GM12878 (cell line): ENCODE measurements around the gene ZNF420. TPM values are rescaled to one million over a fixed set of nuclear protein-coding genes. Genes with fewer than 3 reads are reported as not detected.

Source experiments
- ATAC-seq: fragments of 200-7000 bp; cut with Tn5 transposase; 3 replicates; pipeline ENCODE4 v1.9.1; 2020; ENCODE audit warnings: mild to moderate bottlenecking, moderate library complexity
- BruUV-seq: library from RNA; stranded (reverse); fragments of 400-500 nt; replicated peaks from 2 replicates; lab custom pipeline; 2021; lab: Mats Ljungman, UMichigan
- CTCF ChIA-PET: fragments of 300-600 bp; sonication (Branson Sonifier 250); formaldehyde crosslinking; extraction: SDS; loops from one replicate; lab custom pipeline; 2021; ENCODE audit warnings: inconsistent platforms; lab: Yijun Ruan, JAX
- POLR2A ChIA-PET: fragments of 350-600 bp; formaldehyde crosslinking; extraction: SDS; loops from one replicate; lab custom pipeline; 2021; ENCODE audit warnings: inconsistent platforms; lab: Charles Lee
- RAD21 ChIA-PET: fragments of 300-600 bp; sonication (Branson Sonifier 250); formaldehyde crosslinking; loops from one replicate; lab custom pipeline; 2023; ENCODE audit warnings: antibody characterized with exemption; ENCODE audit not compliant: unreplicated experiment; lab: Charles Lee
- SMC1A ChIA-PET: fragments of 300-600 bp; sonication (Branson Sonifier 250); formaldehyde crosslinking; loops from one replicate; lab custom pipeline; 2023; ENCODE audit not compliant: unreplicated experiment, uncharacterized antibody; lab: Charles Lee
- DNase-seq: peaks from one replicate; pipeline ENCODE4 v3.0.0-alpha.2; 2011; ENCODE audit warnings: low read depth, low spot score
- FAIRE-seq: peaks from 3 replicates; lab custom pipeline; 2011; peaks lifted over from hg19 to GRCh38; lab: Jason Lieb, UNC
- H2AFZ ChIP-seq: 2 replicates; pipeline ENCODE4 v1.6.0; 2011; ENCODE audit warnings: low read depth, low read length, control low read depth; ENCODE audit not compliant: control insufficient read depth
- H3K27ac ChIP-seq: 2 replicates; pipeline ENCODE4 v1.5.1; 2011; ENCODE audit warnings: control low read depth; ENCODE audit not compliant: control insufficient read depth, insufficient read depth
- H3K27me3 ChIP-seq, 2 experiments: replicated peaks in 1 of 2; 2 replicates each; pipeline versions ENCODE4 v1.6.0 to v1.6.1; 2011; ENCODE audit warnings: low read length in 1 of 2; ENCODE audit not compliant: control insufficient read depth in 2 of 2, insufficient read depth in 2 of 2
- H3K36me3 ChIP-seq, 2 experiments: 2 replicates each; pipeline ENCODE4 v1.5.1; 2011; ENCODE audit warnings: low read length in 1 of 2; ENCODE audit not compliant: control insufficient read depth in 2 of 2, insufficient read depth in 2 of 2
- H3K4me1 ChIP-seq: 2 replicates; pipeline ENCODE4 v1.6.1; 2011; ENCODE audit warnings: mild to moderate bottlenecking, low read length, moderate library complexity, mixed read lengths; ENCODE audit not compliant: control insufficient read depth, insufficient read depth
- H3K4me2 ChIP-seq: 2 replicates; pipeline ENCODE4 v1.6.0; 2011; ENCODE audit warnings: control low read depth; ENCODE audit not compliant: control insufficient read depth, insufficient read depth
- H3K4me3 ChIP-seq: fragments of 200-600 bp; sonication (generic); 2 replicates; pipeline ENCODE4 v1.5.1; 2016
- H3K79me2 ChIP-seq: 2 replicates; pipeline ENCODE4 v1.6.0; 2011; ENCODE audit warnings: low read length; ENCODE audit not compliant: control insufficient read depth, insufficient read depth
- H3K9ac ChIP-seq: 2 replicates; pipeline ENCODE4 v1.8.0; 2011; ENCODE audit warnings: low read length, control low read depth, mixed read lengths; ENCODE audit not compliant: control insufficient read depth, insufficient read depth
- H3K9me3 ChIP-seq: replicated peaks from 3 replicates; pipeline ENCODE4 v1.5.1; 2011; ENCODE audit warnings: mild to moderate bottlenecking, low read length; ENCODE audit not compliant: control insufficient read depth, insufficient read depth
- H4K20me1 ChIP-seq: 2 replicates; pipeline ENCODE4 v1.6.0; 2011; ENCODE audit not compliant: control insufficient read depth, insufficient read depth
- ATF3 ChIP-seq: IDR thresholded peaks from 2 replicates; pipeline ENCODE4 v1.6.1; 2011; ENCODE audit warnings: low read depth, mild to moderate bottlenecking, low read length, moderate library complexity, borderline replicate concordance; ENCODE audit errors: extremely low read depth
- BCL11A ChIP-seq: IDR thresholded peaks from 2 replicates; pipeline ENCODE4 v1.6.1; 2011; ENCODE audit warnings: low read depth, low read length
- CEBPZ ChIP-seq: fragments of 150-350 bp; IDR thresholded peaks from 2 replicates; pipeline ENCODE4 v1.6.1; 2016; ENCODE audit warnings: low read depth, low read length
- DPF2 ChIP-seq: fragments of 450-650 bp; IDR thresholded peaks from 2 replicates; pipeline ENCODE4 v1.6.1; 2017; ENCODE audit warnings: mild to moderate bottlenecking
- E4F1 ChIP-seq: fragments of 450-650 bp; IDR thresholded peaks from 2 replicates; pipeline ENCODE4 v1.6.1; 2018; ENCODE audit warnings: borderline replicate concordance, mild to moderate bottlenecking; ENCODE audit not compliant: partially characterized antibody
- ETV6 ChIP-seq, 2 experiments: fragments of 450-650 bp in 1 of 2; IDR thresholded peaks in 1 of 2; conservative IDR thresholded peaks in 1 of 2; 2 replicates each; pipeline ENCODE4 v1.6.1; 2014; ENCODE audit warnings: antibody characterized with exemption in 1 of 2, borderline replicate concordance in 1 of 2, low read depth in 1 of 2, mild to moderate bottlenecking in 1 of 2, moderate library complexity in 1 of 2
- IKZF1 ChIP-seq: fragments of 450-650 bp; conservative IDR thresholded peaks from 2 replicates; pipeline ENCODE4 v1.6.1; 2017; ENCODE audit warnings: antibody characterized with exemption, mild to moderate bottlenecking
- KAT2A ChIP-seq: conservative IDR thresholded peaks from 2 replicates; pipeline ENCODE4 v1.6.1; 2011; ENCODE audit warnings: low read depth, low read length; ENCODE audit not compliant: control insufficient read depth
- NR2C1 ChIP-seq: fragments of 450-650 bp; IDR thresholded peaks from 2 replicates; pipeline ENCODE4 v1.6.1; 2017; ENCODE audit warnings: antibody characterized with exemption, mild to moderate bottlenecking, moderate library complexity
- RAD51 ChIP-seq: fragments of 450-650 bp; IDR thresholded peaks from 2 replicates; pipeline ENCODE4 v1.6.1; 2016; ENCODE audit warnings: moderate library complexity, mild to moderate bottlenecking, inconsistent platforms
- SMC3 ChIP-seq: IDR thresholded peaks from 2 replicates; pipeline ENCODE4 v1.6.1; 2011; ENCODE audit warnings: low read length, improper control_type of control experiment, borderline replicate concordance
- SP1 ChIP-seq: IDR thresholded peaks from one replicate; pipeline ENCODE4 v1.6.1; 2011; ENCODE audit warnings: low read depth, low read length
- ZBED1 ChIP-seq: IDR thresholded peaks from 2 replicates; pipeline ENCODE4 v1.6.1; 2016; ENCODE audit warnings: borderline replicate concordance
- ZNF384 ChIP-seq: IDR thresholded peaks from 2 replicates; pipeline ENCODE4 v1.6.1; 2012; ENCODE audit warnings: low read depth, mild to moderate bottlenecking, low read length, improper control_type of control experiment, borderline replicate concordance
- ZNF592 ChIP-seq: fragments of 450-650 bp; IDR thresholded peaks from 2 replicates; pipeline ENCODE4 v1.6.1; 2017; ENCODE audit warnings: mild to moderate bottlenecking, moderate library complexity
- WGBS: methylation state at CpG from one replicate; pipeline ENCODE4 v1.1.6; 2016; ENCODE audit warnings: low lambda C conversion rate; ENCODE audit not compliant: insufficient replicate concordance, insufficient coverage; ENCODE audit errors: missing lambda C conversion rate; 5-methylcytosine and 5-hydroxymethylcytosine counted together
- in situ Hi-C: fragments of 300-500 bp; cut with MboI; formaldehyde crosslinking; loops from 9 replicates; pipeline ENCODE4 v1.14.3; 2018; ENCODE audit warnings: mixed read lengths
- intact Hi-C: fragments of 100-400 bp; cut with micrococcal nuclease; formaldehyde crosslinking; loops from one replicate; pipeline ENCODE4 v1.14.2; 2022; ENCODE audit not compliant: unreplicated experiment
- polyA plus RNA-seq, 11 experiments: library from polyadenylated mRNA; depleted of rRNA in 4 of 11; unstranded in 6 of 11; stranded (reverse) in 5 of 11; fragments of >200 nt; fragmentation: Nextera tagmentation in 4 of 11; fragmentation: Illumina TruSeq in 1 of 11; extraction: Ambion mirVana in 4 of 11; extraction: Trizol in 1 of 11; gene quantifications; 1 replicate in 1 of 11; 2 replicates in 10 of 11; pipeline versions ENCODE4 v1.2.1 to v1.2.3, GENCODE V29; 2011 to 2016; ENCODE audit warnings: inconsistent platforms in 2 of 11, missing spikeins in 2 of 11, low read depth in 1 of 11
- total RNA-seq, 4 experiments: library from RNA; depleted of rRNA in 3 of 4; stranded (reverse); fragments of >200 nt in 3 of 4; fragmentation: Illumina TruSeq in 1 of 4; extraction: Trizol in 1 of 4; gene quantifications; 2 replicates each; pipeline versions ENCODE4 v1.2.1 to v1.2.3, GENCODE V29; 2013 to 2021

ZNF420 gene
- total and polyA plus RNA-seq, 10 of the 15 experiments (the other 5 are each of a cell fraction or from before 2014, with no cell fraction given): 4.5 to 11.4 (median 7.1) TPM

GRCh38 chr19:37160153-37160552 is 81.9 kb downstream of the ZNF420 start:
- no peak overlapping the region for H3K4me2 ChIP-seq
- no peaks in the 10 kb centered on the region for H3K36me3 ChIP-seq
- H3K4me1 ChIP-seq: no peaks in the 10 kb centered on the region
- ATAC-seq (no peak), FAIRE-seq (no peak), DNase-seq (no peak)
- in situ Hi-C loops (no loop called here), intact Hi-C loops (no loop called here)
- no peak overlapping the region for H3K27ac ChIP-seq
- no peaks in the 10 kb centered on the region for H3K27me3 ChIP-seq
- ChIA-PET RAD21 (no interaction called here), POLR2A (no interaction called here), CTCF (no interaction called here), SMC1A (no interaction called here)
- no peak overlapping the region for H3K4me3 ChIP-seq
- peaks cover 12% of the 10 kb centered on the region for H3K9me3 ChIP-seq
- WGBS: 100% methylated on average over 1 of the region's 1 CpG
- H2AFZ ChIP-seq: no peak overlapping the region
- BruUV-seq: no TSS peak
- H4K20me1 ChIP-seq: no peaks in the 10 kb centered on the region
- no peak overlapping the region for H3K9ac ChIP-seq
- no peaks in the 10 kb centered on the region for H3K79me2 ChIP-seq
- TF ChIP-seq E4F1: no peak
- TF ChIP-seq ATF3: no peak
- TF ChIP-seq ETV6 (conservative IDR thresholded peaks at IDR 0.05 in 1 of 2, IDR thresholded peaks at IDR 0.05 in 1 of 2; ENCODE audit: borderline replicate concordance in 1 of 2, low read depth in 1 of 2): no peak
- TF ChIP-seq BCL11A: no peak
- TF ChIP-seq RAD51: no peak
- no peak for TF ChIP-seq CEBPZ
- TF ChIP-seq ZNF384: no peak
- no peak for TF ChIP-seq DPF2
- no peak for TF ChIP-seq IKZF1
- no peak for TF ChIP-seq ZBED1
- TF ChIP-seq SMC3: no peak
- no peak for TF ChIP-seq ZNF592
- no peak for TF ChIP-seq KAT2A
- TF ChIP-seq SP1: no peak
- TF ChIP-seq NR2C1: no peak
